Neural cell (in vitro differentiated cells): Measurements from ENCODE around the gene COG8. TPM values are rescaled to one million over a fixed set of nuclear protein-coding genes. Genes with fewer than 3 reads are reported as not detected.

Experiments used
- H2AFZ ChIP-seq: fragments of 200-600, 300-800 bp; sonication (generic), shearing (Covaris generic); 2 replicates; pipeline ENCODE4 v1.6.0; 2014; ENCODE audit warnings: low read depth, mild to moderate bottlenecking, antibody characterized with exemption, low read length, moderate library complexity
- H3F3A ChIP-seq: fragments of 200-600 bp; shearing (Covaris generic); 2 replicates; pipeline ENCODE4 v1.6.1; 2016; ENCODE audit warnings: mild to moderate bottlenecking, moderate library complexity, mixed read lengths, antibody characterized with exemption, low read length; ENCODE audit not compliant: insufficient read depth, poor library complexity, severe bottlenecking
- H3K27ac ChIP-seq: fragments of 200-600, 300-800 bp; sonication (generic), shearing (Covaris generic); 2 replicates; pipeline ENCODE4 v1.5.1; 2014; ENCODE audit warnings: mild to moderate bottlenecking, low read length, moderate library complexity
- H3K27me3 ChIP-seq: fragments of 300-800, 200-600 bp; sonication (generic), shearing (Covaris generic); 2 replicates; pipeline ENCODE4 v1.6.0; 2014; ENCODE audit warnings: mild to moderate bottlenecking, low read depth, low read length, moderate library complexity; ENCODE audit not compliant: insufficient read depth
- H3K36me3 ChIP-seq: fragments of 300-800, 200-600 bp; sonication (generic), shearing (Covaris generic); 2 replicates; pipeline ENCODE4 v1.5.1; 2014; ENCODE audit warnings: mild to moderate bottlenecking, antibody characterized with exemption, low read length, moderate library complexity; ENCODE audit not compliant: insufficient read depth
- H3K4me2 ChIP-seq: fragments of 300-800, 200-600 bp; sonication (generic), shearing (Covaris generic); 2 replicates; pipeline ENCODE4 v1.6.0; 2014; ENCODE audit warnings: mild to moderate bottlenecking, low read length
- H3K4me3 ChIP-seq: fragments of 300-800, 200-600 bp; sonication (generic), shearing (Covaris generic); 2 replicates; pipeline ENCODE4 v1.5.1; 2014; ENCODE audit warnings: mild to moderate bottlenecking, low read length, moderate library complexity
- H3K79me2 ChIP-seq: fragments of 200-600 bp; shearing (Covaris generic); replicated peaks from 2 replicates; pipeline ENCODE4 v1.6.0; 2014; ENCODE audit warnings: mild to moderate bottlenecking, low read length, moderate library complexity; ENCODE audit not compliant: insufficient read depth
- H3K9ac ChIP-seq: fragments of 300-800, 200-600 bp; sonication (generic), shearing (Covaris generic); 2 replicates; pipeline ENCODE4 v1.6.1; 2016; ENCODE audit warnings: mild to moderate bottlenecking, low read length, mixed read lengths
- H3K9me2 ChIP-seq: fragments of 200-600 bp; shearing (Covaris generic); 2 replicates; pipeline ENCODE4 v1.6.1; 2016; ENCODE audit warnings: mild to moderate bottlenecking, low read length, mixed read lengths; ENCODE audit not compliant: insufficient read depth
- H3K9me3 ChIP-seq: fragments of 200-600, 300-800 bp; sonication (generic), shearing (Covaris generic); 2 replicates; pipeline ENCODE4 v1.6.1; 2016; ENCODE audit warnings: mild to moderate bottlenecking, mixed run types, low read length, moderate library complexity, mixed read lengths
- H4K20me1 ChIP-seq: fragments of 200-600 bp; shearing (Covaris generic); 2 replicates; pipeline ENCODE4 v1.6.1; 2016; ENCODE audit warnings: mild to moderate bottlenecking, mixed run types; ENCODE audit not compliant: insufficient read depth
- CTCF ChIP-seq: fragments of 450-650 bp; IDR thresholded peaks from 2 replicates; pipeline ENCODE4 v1.5.1; 2014; ENCODE audit warnings: antibody characterized with exemption, mild to moderate bottlenecking, moderate library complexity; ENCODE audit not compliant: poor library complexity, severe bottlenecking
- EP300 ChIP-seq: fragments of 450-650 bp; conservative IDR thresholded peaks from 2 replicates; pipeline ENCODE4 v1.6.1; 2014; ENCODE audit warnings: antibody characterized with exemption, mild to moderate bottlenecking, moderate library complexity; ENCODE audit not compliant: poor library complexity, severe bottlenecking
- EZH2 ChIP-seq: fragments of 200-600, 300-800 bp; shearing (Covaris generic), sonication (generic); IDR thresholded peaks from 2 replicates; pipeline ENCODE4 v1.6.1; 2014; ENCODE audit warnings: antibody characterized with exemption, low read length, borderline replicate concordance, mild to moderate bottlenecking; ENCODE audit not compliant: insufficient read depth, poor library complexity, severe bottlenecking
- MXI1 ChIP-seq: fragments of 450-650 bp; conservative IDR thresholded peaks from 2 replicates; pipeline ENCODE4 v1.6.1; 2014; ENCODE audit warnings: antibody characterized with exemption, mild to moderate bottlenecking; ENCODE audit not compliant: poor library complexity, severe bottlenecking
- POLR2AphosphoS5 ChIP-seq: IDR thresholded peaks from 2 replicates; pipeline ENCODE4 v1.6.1; 2012
- RAD21 ChIP-seq: fragments of 450-650 bp; conservative IDR thresholded peaks from 2 replicates; pipeline ENCODE4 v1.6.1; 2014; ENCODE audit warnings: antibody characterized with exemption, mild to moderate bottlenecking, moderate library complexity
- SMC3 ChIP-seq: fragments of 450-650 bp; conservative IDR thresholded peaks from 2 replicates; pipeline ENCODE4 v1.6.1; 2014; ENCODE audit warnings: antibody characterized with exemption, mild to moderate bottlenecking, moderate library complexity; ENCODE audit not compliant: poor library complexity
- TAF1 ChIP-seq: IDR thresholded peaks from 2 replicates; pipeline ENCODE4 v1.6.1; 2012; ENCODE audit warnings: low read depth
- polyA plus RNA-seq: library from polyadenylated mRNA; depleted of rRNA; stranded (reverse); fragments of >200 nt; gene quantifications from 2 replicates; pipeline ENCODE4 v1.2.3, GENCODE V29; 2014
- TF ChIP-seq, protein P1 (sequence below): IDR thresholded peaks from 2 replicates; pipeline ENCODE4 v1.6.1; 2012; ENCODE audit warnings: borderline replicate concordance

COG8 gene
- polyA plus RNA-seq, 1 donor from 2014 or later: 27.8 TPM

- H3K9me3 ChIP-seq: no peaks in the 10 kb centered on the region
- H2AFZ ChIP-seq: no peak overlapping the region
- peaks cover 34% of the 10 kb centered on the region for H3K79me2 ChIP-seq
- H3K27ac ChIP-seq: no peak overlapping the region
- H4K20me1 ChIP-seq: peaks cover 6% of the 10 kb centered on the region
- H3K9ac ChIP-seq: no peak overlapping the region
- no peak for TF ChIP-seq RAD21
- TF ChIP-seq MXI1: no peak
- TF ChIP-seq TAF1: no peak
- TF ChIP-seq EP300: no peak
- TF ChIP-seq, protein P1, sequence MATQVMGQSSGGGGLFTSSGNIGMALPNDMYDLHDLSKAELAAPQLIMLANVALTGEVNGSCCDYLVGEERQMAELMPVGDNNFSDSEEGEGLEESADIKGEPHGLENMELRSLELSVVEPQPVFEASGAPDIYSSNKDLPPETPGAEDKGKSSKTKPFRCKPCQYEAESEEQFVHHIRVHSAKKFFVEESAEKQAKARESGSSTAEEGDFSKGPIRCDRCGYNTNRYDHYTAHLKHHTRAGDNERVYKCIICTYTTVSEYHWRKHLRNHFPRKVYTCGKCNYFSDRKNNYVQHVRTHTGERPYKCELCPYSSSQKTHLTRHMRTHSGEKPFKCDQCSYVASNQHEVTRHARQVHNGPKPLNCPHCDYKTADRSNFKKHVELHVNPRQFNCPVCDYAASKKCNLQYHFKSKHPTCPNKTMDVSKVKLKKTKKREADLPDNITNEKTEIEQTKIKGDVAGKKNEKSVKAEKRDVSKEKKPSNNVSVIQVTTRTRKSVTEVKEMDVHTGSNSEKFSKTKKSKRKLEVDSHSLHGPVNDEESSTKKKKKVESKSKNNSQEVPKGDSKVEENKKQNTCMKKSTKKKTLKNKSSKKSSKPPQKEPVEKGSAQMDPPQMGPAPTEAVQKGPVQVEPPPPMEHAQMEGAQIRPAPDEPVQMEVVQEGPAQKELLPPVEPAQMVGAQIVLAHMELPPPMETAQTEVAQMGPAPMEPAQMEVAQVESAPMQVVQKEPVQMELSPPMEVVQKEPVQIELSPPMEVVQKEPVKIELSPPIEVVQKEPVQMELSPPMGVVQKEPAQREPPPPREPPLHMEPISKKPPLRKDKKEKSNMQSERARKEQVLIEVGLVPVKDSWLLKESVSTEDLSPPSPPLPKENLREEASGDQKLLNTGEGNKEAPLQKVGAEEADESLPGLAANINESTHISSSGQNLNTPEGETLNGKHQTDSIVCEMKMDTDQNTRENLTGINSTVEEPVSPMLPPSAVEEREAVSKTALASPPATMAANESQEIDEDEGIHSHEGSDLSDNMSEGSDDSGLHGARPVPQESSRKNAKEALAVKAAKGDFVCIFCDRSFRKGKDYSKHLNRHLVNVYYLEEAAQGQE: no peak
- TF ChIP-seq SMC3: no peak
- no peak for TF ChIP-seq EZH2
- no peak for TF ChIP-seq CTCF
- TF ChIP-seq POLR2AphosphoS5: no peak
- peaks cover 9% of the 10 kb centered on the region for H3K36me3 ChIP-seq
- no peaks in the 10 kb centered on the region for H3F3A ChIP-seq
- no peak overlapping the region for H3K4me2 ChIP-seq
- H3K4me3 ChIP-seq: no peak overlapping the region
- no peaks in the 10 kb centered on the region for H3K27me3 ChIP-seq
- H3K9me2 ChIP-seq: no peaks in the 10 kb centered on the region
These were observed 13.6 kb downstream of the COG8 start for GRCh38 chr16:69325784-69326171.

DNA sequence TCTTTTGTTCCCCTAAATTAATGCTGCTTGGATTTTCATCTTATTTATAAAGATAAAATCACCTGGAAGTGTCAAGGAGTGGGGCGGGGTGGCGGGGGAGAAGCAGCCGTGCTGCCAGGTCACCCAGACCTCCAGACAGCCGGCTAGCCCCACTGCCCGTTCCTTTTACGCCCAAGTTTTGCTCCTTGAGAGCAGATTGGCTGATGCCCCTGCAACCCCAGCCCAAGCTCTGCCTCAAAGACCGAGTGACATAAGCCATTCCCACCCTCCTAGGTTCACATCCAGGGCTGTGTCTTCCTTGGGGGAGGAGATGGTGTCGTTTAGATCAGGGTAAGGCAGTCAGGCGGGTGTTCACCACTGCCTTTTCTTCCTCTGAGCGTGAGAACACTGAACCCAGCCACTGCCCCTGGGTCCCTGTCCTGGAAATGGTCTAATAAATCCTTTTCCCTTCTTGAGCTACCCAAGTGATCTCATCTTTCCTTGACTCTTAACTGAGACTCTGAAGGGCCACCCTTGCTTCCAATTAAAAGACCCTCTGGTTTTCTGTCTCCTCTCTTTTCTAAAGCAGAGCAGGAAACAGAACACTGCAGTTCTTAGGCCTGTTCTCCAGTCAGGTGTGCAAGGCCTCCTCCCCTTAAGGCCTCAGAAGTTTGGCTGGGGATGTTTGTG lies 14.6 kb downstream of the COG8 start:
- Histone ChIP-seq H3F3A (no peaks in the 10 kb centered on the region), H3K9me2 (no peaks in the 10 kb centered on the region), H3K27me3 (no peaks in the 10 kb centered on the region), H2AFZ (no peak overlapping the region), H3K4me3 (no peak overlapping the region), H3K27ac (no peak overlapping the region), H3K79me2 (peaks cover 34% of the 10 kb centered on the region), H3K4me2 (no peak overlapping the region), H3K9me3 (no peaks in the 10 kb centered on the region), H3K36me3 (peaks cover 9% of the 10 kb centered on the region), H3K9ac (no peak overlapping the region), H4K20me1 (peaks cover 6% of the 10 kb centered on the region)
- TF ChIP-seq SMC3: no peak
- TF ChIP-seq TAF1: no peak
- TF ChIP-seq RAD21: no peak
- no peak for TF ChIP-seq MXI1
- no peak for TF ChIP-seq EP300
- TF ChIP-seq, protein P1: no peak
- no peak for TF ChIP-seq POLR2AphosphoS5
- no peak for TF ChIP-seq CTCF
- TF ChIP-seq EZH2: no peak
